Measurements from ENCODE around the gene CYP20A1. TPM values are rescaled to one million over a fixed set of nuclear protein-coding genes. Genes with fewer than 3 reads are reported as not detected.
"Not testable (repeated sequence)": the region's sequence is repeated elsewhere in the genome, so short reads cannot be mapped to it uniquely, and the experiment has no call there.

The CYP20A1 gene
- total and polyA plus RNA-seq, 9 of the 15 experiments (the other 6 are each of a cell fraction or from before 2014, with no cell fraction given), result 10.3 to 31.7 (median 12.4) TPM

DNA sequence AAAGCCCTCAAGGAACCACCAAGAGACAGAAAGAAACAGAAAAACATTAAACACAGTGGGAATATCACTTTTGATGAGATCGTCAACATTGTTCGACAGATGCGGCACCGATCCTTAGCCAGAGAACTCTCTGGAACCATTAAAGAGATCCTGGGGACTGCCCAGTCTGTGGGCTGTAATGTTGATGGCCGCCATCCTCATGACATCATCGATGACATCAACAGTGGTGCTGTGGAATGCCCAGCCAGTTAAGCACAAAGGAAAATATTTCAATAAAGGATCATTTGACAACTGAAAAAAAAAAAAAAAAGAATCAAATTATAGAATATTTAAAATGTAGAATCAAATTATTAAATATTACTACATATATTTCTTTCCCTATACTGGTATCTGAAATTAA lies 47.8 kb upstream of the CYP20A1 start:
- CTCF ChIA-PET (ENCODE audit: low intra/inter-chr PET ratio); H3K27me3 ChIP-seq (ENCODE audit: control insufficient read depth in 2 of 2, insufficient read depth in 2 of 2, low read length in 2 of 2); H3K79me2 ChIP-seq (ENCODE audit: control insufficient read depth, insufficient read depth, low read length); ATAC-seq; POLR2A ChIA-PET; BruUV-seq (replicated peaks); intact Hi-C loops (cut with micrococcal nuclease); H4K20me1 ChIP-seq (replicated peaks; ENCODE audit: control insufficient read depth, insufficient read depth, low read length); H3K4me2 ChIP-seq (ENCODE audit: insufficient read depth, low read length); H3K36me3 ChIP-seq (ENCODE audit: control insufficient read depth, insufficient read depth, low read length); H3K27ac ChIP-seq (ENCODE audit: extremely low read depth, low read depth, low read length); H3K9ac ChIP-seq (ENCODE audit: insufficient read depth in 1 of 2, low read depth in 2 of 2, low read length in 2 of 2); DNase-seq (ENCODE audit: extremely low read depth in 1 of 4, low spot score in 3 of 4); H3K4me1 ChIP-seq (replicated peaks in 1 of 2; ENCODE audit: control insufficient read depth in 2 of 2, insufficient read depth in 2 of 2, low read length in 2 of 2); FAIRE-seq; H3K9me1 ChIP-seq (ENCODE audit: control insufficient read depth, insufficient read depth, low read length); H3K9me3 ChIP-seq (replicated peaks; ENCODE audit: control insufficient read depth, insufficient read depth, low read depth, low read length); H2AFZ ChIP-seq (ENCODE audit: low read depth, low read length); H3K4me3 ChIP-seq; in situ Hi-C loops (cut with MboI): not testable (repeated sequence)
- TF ChIP-seq, protein P1, sequence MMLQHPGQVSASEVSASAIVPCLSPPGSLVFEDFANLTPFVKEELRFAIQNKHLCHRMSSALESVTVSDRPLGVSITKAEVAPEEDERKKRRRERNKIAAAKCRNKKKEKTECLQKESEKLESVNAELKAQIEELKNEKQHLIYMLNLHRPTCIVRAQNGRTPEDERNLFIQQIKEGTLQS (IDR thresholded peaks at IDR 0.05), result peak; percentile 18; the same call in 1 of the 2 replicates
- TF ChIP-seq, protein P1 (CRISPR knock-in tag; conservative IDR thresholded peaks at IDR 0.05), result not testable (repeated sequence)
- WGBS (ENCODE audit: insufficient coverage, low coverage, missing lambda C conversion rate), result 86% methylated on average over 5 of the region's 6 CpGs

GRCh38 chr2:203191961-203192360 lies 46.9 kb upstream of the CYP20A1 start:
- H3K27me3 ChIP-seq (ENCODE audit: control insufficient read depth in 2 of 2, insufficient read depth in 2 of 2, low read length in 2 of 2), result no peaks in the 10 kb centered on the region
- no peak for TF ChIP-seq ARID3A (IDR thresholded peaks at IDR 0.05; ENCODE audit: borderline replicate concordance, low read depth, low read length)
- TF ChIP-seq CREB1 (IDR thresholded peaks at IDR 0.05), result no peak
- TF ChIP-seq CREB1 (CRISPR knock-in tag; IDR thresholded peaks at IDR 0.05), result no peak
- TF ChIP-seq ZNF232 (CRISPR knock-in tag; IDR thresholded peaks at IDR 0.05), result no peak
- TF ChIP-seq ZBTB34 (CRISPR knock-in tag; IDR thresholded peaks at IDR 0.05), result no peak
- no peak for TF ChIP-seq USF2 (CRISPR knock-in tag; IDR thresholded peaks at IDR 0.05)

More at GRCh38 chr2:203191961-203192360, 46.9 kb upstream of the CYP20A1 start:
- no peaks in the 10 kb centered on the region; a peak in 1 of 5 replicates for H3K4me1 ChIP-seq (replicated peaks in 1 of 2; ENCODE audit: control insufficient read depth in 2 of 2, insufficient read depth in 2 of 2, low read length in 2 of 2)
- no TSS peak for BruUV-seq (replicated peaks)
- ATAC-seq, result no peak
- no peak for FAIRE-seq
- in situ Hi-C loops (cut with MboI) (no loop called here), intact Hi-C loops (cut with micrococcal nuclease) (no loop called here)
- H3K9ac ChIP-seq (ENCODE audit: insufficient read depth in 1 of 2, low read depth in 2 of 2, low read length in 2 of 2), result no peak overlapping the region
- no peak overlapping the region for H2AFZ ChIP-seq (ENCODE audit: low read depth, low read length)
- POLR2A ChIA-PET, result no interaction called here
- WGBS (ENCODE audit: insufficient coverage, low coverage, missing lambda C conversion rate), result 84% methylated on average over 3 of the region's 3 CpGs
- H3K79me2 ChIP-seq (ENCODE audit: control insufficient read depth, insufficient read depth, low read length), result no peaks in the 10 kb centered on the region
- H3K9me3 ChIP-seq (replicated peaks; ENCODE audit: control insufficient read depth, insufficient read depth, low read depth, low read length), result no peaks in the 10 kb centered on the region
- H3K4me2 ChIP-seq (ENCODE audit: insufficient read depth, low read length), result no peak overlapping the region
- no peak overlapping the region for H3K27ac ChIP-seq (ENCODE audit: extremely low read depth, low read depth, low read length)
- CTCF ChIA-PET (ENCODE audit: low intra/inter-chr PET ratio), result no interaction called here
- no peaks in the 10 kb centered on the region for H4K20me1 ChIP-seq (replicated peaks; ENCODE audit: control insufficient read depth, insufficient read depth, low read length)
- no peaks in the 10 kb centered on the region for H3K9me1 ChIP-seq (ENCODE audit: control insufficient read depth, insufficient read depth, low read length)
- no peak for DNase-seq (ENCODE audit: extremely low read depth in 1 of 4, low spot score in 3 of 4)
- H3K36me3 ChIP-seq (ENCODE audit: control insufficient read depth, insufficient read depth, low read length), result peaks cover 6% of the 10 kb centered on the region; the same call in 1 of the 3 replicates
- H3K4me3 ChIP-seq, result no peak overlapping the region

All from K562 (cell line).